GM18519 (cell line): ENCODE results near the gene OR52A5.
"Not testable (repeated sequence)": the region's sequence is repeated elsewhere in the genome, so short reads cannot be mapped to it uniquely, and the experiment has no call there.

Experiments used
- ATAC-seq: cut with Tn5 transposase; IDR thresholded peaks from one replicate; pipeline ENCODE4 v1.9.1; 2021; ENCODE audit warnings: mild to moderate bottlenecking, moderate library complexity; ENCODE audit not compliant: unreplicated experiment, low FRiP score

OR52A5 gene

GRCh38 chr11:5137996-5138395, at the start of gene OR52A5:
Gene OR52A5 (minus strand): TSS chr11:5138356. CDS start chr11:5132642, 5,714 bp downstream.
- ATAC-seq, result no peak

DNA sequence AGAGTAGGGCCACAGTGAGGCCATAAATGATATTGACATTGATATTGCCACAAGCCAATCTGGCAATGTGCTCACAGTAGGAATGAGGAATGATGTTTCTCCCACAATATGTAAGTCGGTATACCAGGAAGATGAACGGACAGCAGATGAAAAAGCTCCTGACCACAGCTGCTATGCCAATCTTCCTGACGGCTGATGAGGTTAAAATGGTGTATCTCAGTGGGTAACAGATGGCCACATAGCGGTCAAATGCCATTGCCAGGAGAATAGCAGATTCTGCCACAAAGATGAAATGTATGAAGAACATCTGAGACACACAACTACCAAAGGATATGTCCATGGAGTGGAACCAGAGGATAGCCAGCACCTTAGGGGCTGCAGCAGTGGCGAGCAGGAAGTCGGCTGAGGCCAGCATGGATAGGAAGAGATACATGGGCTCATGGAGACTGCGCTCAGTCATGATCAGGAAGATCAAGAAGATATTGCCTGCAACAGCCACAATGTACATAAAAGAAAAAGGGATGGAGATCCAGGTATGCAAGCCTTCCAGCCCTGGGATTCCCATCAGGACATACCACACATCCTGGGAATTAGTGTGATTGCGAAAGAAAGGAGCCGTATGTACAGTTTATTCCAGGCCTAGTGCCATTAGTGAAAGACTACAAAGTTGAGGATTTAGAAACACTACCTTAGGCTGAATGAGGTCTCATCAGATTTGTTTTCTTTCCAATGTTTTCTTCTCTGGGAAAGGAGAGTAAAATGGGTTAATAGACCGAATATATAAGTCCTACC, 40.1 kb upstream of the OR52A5 start:
- ATAC-seq, result no peak

DNA sequence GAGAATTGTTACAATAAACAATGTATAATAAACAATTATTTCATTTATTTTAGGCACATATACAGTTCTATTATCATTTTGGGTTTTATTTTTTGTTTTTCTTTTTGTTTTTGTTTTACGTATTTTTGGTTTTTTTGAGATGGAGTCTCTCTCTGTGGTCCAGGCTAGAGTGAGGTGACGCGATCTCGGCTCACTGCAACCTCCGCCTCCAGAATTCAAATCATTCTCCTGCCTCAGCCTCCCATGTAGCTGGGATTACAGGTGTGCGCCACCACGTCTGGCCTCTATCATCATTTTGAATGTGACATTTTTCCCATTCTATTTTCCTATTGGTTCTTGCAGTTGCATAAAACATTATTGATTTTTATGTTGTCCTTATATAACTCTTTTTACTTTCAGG, 36.8 kb upstream of the OR52A5 start:
- no peak for ATAC-seq

GRCh38 chr11:5171856-5172255, 33.7 kb upstream of the OR52A5 start:
- ATAC-seq, result no peak

GRCh38 chr11:5165898-5166297, 27.7 kb upstream of the OR52A5 start:
- not testable (repeated sequence) for ATAC-seq

DNA sequence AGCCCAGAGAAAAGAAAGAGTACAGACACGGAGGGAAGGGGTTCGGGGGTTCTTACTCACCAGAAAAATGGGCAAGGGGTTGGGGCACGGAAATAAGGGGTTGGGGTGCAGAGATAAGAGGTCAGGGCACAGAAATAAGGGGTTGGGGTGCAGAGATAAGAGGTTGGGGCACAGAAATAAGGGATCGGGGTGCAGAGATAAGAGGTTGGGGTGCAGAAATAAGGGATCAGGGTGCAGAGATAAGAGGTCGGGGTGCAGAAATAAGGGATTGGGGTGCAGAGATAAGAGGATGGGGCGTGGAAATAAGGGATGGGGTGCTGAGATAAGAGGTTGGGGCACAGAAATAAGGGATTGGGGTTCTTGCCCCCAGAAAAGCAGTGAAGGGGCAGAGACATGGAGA, 26.7 kb upstream of the OR52A5 start:
- ATAC-seq, result not testable (repeated sequence)

DNA sequence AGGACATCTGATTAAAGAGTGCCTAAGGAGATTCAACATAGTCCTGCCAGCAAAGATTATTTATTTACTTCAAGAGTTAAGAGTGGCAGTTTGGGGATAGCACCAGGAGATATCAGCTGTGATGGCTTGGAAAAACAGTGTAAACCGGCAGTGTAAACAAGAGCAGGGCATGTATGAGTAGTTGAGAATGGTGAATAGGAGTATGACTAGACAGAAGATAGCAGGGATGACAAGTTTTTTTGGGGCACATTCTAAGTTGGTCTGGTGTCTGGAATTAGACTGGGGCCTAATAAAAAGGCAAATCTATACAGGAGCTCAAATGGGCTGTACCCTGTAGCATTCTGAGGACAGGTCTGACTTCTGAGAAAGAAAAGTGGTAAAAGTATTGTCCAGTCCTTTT, 22.9 kb upstream of the OR52A5 start:
- ATAC-seq, result not testable (repeated sequence)

DNA sequence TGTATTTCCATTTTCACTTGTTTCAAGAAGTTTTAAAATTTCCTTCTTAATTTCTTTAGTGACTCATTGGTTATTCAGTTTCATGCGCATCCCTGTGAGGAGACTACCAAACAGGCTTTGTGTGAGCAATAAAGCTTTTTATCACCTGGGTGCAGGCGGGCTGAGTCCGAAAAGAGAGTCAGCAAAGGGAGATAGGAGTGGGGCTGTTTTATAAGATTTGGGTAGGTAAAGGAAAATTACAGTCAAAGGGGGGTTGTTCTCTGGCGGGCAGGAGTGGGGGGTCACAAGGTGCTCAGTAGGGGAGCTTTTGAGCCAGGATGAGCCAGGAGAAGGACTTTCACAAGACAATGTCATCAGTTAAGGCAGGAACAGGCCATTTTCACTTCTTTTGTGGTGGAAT, 22.1 kb upstream of the OR52A5 start:
- not testable (repeated sequence) for ATAC-seq

GRCh38 chr11:5159806-5160205, 21.6 kb upstream of the OR52A5 start:
- no peak for ATAC-seq

DNA sequence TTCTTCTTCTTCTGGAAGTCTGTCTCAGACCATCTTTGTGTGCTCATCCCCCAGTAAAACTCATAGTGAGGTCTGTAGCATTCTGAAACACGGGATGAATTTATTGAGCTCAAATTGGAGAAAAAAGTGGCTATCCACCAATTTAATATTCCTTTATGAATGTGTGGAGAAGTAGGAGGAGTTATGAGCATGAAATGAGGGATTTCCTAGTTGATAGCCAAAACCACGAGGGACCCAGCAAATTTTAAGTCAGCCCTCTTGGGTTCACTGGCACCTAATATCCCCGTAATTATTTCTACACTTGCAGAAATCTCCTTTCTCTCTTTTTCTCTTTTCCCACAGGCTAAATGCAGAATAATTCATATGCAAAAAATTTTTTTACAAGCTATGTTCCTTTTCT, 16.5 kb upstream of the OR52A5 start, which contains the start of gene OR52A1:
Gene OR52A1, minus strand, starts transcription at position 101 of the 400 bp plus-strand sequence. CDS start 2,388 bp downstream, outside the sequence.
- ATAC-seq, result no peak

DNA sequence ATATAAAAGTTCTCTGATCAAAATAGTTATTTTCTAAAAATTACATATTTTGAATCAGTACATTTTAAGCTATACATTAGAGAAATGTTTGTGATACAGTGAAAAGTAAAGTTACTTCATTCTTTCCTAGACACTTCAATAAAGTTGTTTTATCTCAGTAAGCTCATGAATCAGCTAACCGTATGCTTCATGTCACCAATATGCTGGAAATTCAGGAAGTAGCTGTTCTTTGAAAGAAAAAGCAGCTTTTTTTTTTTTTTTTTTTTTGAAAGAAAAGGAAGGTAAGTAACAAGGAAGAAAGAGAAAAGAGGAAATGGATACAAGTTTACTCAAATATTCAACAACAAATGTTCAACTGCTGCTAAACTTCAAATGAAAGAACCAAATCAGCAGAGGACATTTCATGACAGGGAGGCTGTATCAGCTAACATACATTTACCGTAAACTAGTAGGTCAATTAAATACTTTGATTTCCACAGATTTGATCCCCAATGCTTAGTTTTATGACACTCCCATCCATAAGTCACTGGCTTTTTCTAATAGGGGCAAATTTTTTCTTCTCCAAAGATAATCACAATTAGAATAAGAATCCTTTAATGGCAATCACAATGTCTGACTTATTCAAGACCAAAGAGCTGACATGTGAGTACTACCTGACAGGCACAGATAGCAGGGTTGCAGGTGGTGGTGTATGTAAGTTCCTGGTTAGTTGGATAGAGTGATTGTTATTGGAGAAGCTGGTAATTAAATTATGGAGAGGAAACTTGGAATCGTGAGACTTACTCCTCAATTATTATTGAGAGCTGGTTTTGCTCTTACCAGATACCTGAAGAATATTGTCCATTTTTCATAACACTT, 15.6 kb upstream of the OR52A5 start:
- no peak for ATAC-seq

DNA sequence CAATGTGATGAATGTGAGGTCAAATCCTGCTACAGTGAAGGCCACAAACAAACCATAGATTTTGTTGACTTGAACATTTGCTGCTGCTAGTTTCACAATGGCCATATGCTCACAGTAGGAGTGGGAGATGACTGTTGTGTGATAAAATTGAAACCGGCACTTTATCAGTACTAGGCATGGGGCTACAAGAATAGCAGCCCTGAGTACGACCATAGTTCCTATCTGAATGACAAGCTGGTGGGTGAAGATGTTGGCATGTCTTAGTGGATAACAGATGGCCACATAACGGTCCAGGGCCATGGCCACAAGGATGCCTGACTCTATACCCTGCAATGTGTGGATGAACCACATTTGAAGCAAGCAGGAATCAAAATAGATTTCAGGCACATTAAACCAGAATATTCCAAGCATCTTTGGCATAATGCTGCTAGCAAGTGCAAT, 13.6 kb upstream of the OR52A5 start:
- ATAC-seq, result no peak

- not testable (repeated sequence) for ATAC-seq
These were observed 6.0 kb upstream of the OR52A5 start for GRCh38 chr11:5144206-5144605.

- no peak for ATAC-seq
These were observed 1.1 kb downstream of the OR52A5 start for GRCh38 chr11:5137014-5137413.

DNA sequence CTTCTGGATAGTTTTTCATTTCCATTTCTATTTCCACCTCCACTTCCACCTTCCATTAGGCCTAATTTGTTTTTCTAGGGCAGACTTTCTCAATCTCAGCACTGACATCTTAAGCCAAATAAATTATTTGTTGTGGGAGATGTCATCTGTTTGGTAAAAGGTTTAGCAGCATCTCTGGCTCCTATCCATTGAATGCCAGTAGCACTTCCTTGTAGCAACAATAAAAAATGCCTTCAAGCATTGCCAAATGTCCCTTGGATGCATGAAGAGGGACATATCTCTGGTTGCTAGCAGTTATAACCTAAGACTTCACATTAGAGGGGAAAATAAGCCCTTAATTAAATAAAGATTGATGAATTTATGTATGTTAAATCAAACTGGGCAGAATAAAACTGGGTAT, 1.9 kb downstream of the OR52A5 start:
- no peak for ATAC-seq

DNA sequence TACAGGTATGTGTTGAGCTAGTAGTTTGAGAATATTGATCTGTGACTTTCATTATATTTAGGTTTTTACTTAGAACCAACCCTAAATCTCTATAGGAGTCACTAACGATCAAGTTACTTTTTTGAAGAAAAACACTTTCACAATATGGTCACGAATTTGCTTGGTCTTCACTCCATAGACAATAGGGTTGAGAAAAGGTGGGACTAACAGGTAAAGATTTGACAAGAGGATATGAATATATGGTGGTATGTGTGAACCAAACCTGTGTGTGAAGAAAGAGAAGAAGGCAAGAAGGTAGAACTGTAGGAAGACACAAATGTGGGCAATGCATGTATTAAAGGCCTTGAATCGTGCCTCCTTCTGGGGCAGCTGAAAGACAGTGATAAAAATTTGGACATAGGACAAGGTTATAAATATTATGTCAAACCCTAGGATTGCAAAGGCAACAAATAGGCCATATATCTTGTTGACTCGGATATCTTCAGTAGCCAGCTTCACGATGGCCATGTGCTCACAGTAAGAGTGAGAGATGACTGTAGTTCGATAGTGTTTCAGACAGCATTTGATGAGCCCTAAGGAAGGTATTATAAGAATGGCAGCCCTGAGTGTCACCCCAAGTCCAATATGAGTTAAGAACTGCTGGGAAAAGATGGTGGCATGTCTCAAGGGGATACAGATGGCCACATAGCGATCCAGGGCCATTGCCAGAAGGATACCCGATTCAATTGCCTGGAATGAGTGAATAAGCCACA, 6.4 kb downstream of the OR52A5 start:
- no peak for ATAC-seq

- no peak for ATAC-seq
These were observed 8.7 kb downstream of the OR52A5 start for GRCh38 chr11:5129457-5129877.

- no peak for ATAC-seq
These were observed 13.1 kb downstream of the OR52A5 start for GRCh38 chr11:5124891-5125620.

DNA sequence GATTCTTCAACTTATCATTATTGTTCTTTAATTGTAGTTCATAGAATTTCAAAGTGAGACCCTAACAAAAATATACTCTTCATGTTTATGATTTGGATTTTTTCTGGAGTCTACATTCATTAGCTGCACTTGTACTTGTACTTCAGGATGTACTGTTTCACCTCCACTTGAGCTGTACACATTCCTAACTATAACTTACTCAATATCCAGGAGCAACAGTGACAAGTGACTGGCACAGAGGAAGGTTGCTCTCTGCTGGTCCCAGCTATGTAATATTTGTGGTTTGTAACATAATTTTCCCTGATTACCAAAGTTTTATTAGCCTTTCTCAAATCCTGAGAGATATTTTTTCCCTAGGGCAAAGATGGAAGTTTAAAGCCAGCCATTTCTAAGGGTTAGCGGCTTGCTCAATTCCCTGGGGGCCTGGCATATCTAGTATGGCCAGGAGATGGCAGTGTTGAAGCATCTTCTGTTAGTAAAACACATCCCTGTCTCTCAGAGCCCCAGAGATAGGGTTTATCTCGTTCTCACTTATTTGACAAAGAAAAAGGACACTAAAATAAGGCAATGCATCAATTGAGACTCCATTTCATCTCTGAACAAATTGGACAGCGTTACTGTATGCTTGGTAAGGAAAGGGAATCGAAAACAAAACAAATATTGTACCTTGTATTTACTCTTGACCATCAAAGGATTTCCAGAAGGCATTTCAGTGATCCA, 14.2 kb downstream of the OR52A5 start:
- ATAC-seq, result peak; percentile 91
